ENCODE measurements around the gene ACYP2.

Gene ACYP2

DNA sequence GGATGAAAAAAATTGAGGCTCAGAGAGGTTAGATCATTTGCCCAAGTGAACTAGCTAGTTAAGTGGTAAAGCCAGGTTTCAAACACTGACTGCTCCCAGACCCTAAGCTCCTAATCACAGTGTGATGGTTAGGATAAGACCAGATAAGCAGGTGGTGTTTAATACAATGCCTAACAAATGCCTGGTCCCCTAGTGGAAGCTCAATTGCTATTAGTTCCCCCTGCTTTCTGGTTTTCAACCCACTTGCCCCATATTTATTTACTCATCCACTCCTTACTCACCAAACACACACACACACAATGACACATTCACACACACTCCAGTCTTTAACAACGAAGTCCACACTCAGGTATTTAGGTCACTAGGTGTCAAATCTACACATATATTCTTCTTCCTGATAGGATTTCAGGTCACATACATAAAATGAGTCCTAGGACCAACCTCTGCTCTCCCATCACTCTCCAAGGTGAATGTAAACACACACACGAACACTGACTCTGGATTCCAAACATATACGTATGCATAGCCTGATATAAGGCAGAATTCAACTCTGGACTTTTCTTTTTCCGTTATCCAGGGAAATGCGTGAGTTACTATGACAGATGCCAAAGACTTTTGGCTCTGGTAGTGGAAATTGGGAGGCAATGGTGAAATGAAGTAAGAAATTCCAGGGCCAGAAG lies 214.2 kb downstream of the ACYP2 start:
- DNase-seq (ENCODE audit: low spot score) = peak; percentile 34

GRCh38 chr2:54330162-54330925 lies 214.9 kb downstream of the ACYP2 start:
- peak; percentile 96 for DNase-seq (ENCODE audit: low spot score)

DNA sequence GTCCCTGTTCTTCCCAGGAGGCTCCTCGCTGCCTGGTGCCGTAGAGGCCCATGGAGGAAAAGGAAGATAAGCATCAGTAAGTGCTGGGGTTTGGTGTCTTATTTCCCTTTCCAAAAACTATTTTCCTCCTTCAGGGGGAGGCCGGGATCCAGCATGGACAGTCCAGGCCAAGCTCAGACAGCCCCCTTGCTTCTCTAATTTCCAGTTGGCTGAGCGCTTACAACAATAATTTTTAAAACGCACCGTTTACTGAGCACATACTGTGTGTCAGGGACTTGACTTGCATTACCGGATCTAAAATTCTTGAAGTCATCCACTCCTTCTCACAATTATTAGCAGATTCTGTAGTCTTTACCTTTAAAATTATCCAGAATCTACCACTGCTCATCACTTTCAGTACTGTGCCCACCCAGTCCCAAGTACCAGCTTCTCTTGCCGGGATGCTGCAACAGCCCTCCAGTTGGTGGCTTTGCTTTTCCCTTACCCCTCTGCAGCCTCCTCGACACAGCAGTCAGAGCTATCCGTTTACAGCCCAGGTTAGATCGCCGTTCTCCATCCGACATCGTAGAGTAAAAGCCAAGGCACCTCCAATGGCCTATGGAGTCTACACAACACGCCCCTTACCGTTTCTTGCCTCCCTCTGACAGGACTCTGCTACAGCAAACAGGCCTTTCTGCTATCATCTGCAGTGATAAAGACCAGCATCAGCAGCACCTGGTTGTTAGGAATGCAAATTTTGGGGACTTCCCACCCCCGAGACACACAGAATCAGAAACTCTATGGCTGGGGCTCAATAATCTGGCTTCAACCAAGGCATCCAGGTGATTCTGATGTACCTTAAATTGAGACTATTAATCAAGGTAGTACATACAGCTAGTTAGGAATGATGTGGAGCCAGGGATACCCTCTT lies 215.8 kb downstream of the ACYP2 start:
- no peak for DNase-seq (ENCODE audit: low spot score)

GRCh38 chr2:54332386-54332785 lies 217.0 kb downstream of the ACYP2 start:
- no peak for DNase-seq (ENCODE audit: low spot score)

DNA sequence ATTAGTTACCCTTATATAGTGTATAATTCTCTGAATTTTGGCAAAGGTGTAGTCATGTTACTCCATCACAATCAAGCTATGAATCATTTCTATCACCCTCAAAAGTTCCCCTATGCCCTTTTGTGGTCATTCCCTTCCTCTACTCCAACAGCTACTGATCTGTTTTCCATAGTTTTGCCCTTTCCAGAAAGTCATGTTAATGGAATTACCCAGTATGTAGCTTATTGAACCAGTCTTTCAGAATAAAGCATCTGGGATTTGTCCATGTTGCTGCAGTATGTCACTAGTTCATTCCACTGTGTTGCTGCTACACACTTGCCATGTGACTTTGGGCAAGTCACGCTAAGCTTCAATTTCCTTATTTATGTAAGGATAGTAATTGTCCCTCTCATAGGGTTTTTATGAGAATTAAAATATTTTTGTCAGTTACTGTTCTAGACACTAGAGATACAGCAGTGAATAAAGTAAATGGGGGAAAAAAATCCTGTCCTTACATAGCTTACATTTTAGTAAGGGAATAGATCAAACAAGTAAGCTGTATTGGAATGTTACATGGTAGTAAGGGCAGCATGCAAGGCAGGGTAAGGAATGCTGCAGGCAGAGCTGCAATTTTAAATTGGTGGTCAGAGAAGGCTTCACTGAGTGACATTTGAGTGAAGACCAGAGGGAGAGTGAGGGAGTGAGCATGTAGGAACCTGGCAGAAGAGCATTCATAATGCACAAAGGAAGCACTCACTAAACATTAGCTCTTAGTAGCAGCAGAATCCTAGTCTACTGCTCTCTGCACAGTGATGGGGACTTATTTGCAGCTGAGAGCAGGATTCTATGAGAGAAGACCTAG lies 220.9 kb downstream of the ACYP2 start:
- DNase-seq (ENCODE audit: low spot score) = peak; percentile 43

DNA sequence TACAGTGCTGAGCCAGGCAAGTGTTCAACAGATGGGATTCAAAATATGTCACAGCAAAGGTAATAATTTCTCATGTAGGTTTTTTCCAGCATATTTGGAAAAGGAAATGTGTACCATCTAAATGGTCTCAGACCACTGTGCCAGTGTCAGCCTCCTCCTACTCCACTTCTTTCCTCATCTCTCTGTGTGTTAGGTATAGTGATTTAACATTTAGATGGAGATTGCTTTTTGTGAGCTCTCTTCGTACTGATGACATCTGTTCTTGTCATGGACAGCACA lies 221.5 kb downstream of the ACYP2 start:
- DNase-seq (ENCODE audit: low spot score) = no peak

DNA sequence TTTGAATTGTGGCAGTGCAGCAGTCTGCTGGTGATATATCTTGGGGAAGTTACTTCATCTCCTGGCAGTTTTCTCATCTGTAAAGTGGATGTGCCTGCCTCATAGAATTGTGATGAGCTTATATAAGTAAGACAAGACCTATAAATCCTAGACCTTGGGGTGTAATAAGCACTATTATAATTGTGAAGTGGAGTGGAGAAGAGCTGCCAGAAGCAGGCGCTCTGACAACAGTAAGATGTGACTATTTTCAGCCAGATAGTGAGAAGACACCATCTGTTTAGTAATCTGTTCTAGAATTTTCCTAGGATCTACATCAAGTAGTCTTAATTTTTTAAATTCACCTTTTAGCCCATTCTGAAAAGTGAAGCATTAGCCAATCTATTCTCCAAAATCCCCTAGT lies 226.2 kb downstream of the ACYP2 start:
- DNase-seq (ENCODE audit: low spot score) = no peak

GRCh38 chr2:54342603-54343002 lies 227.2 kb downstream of the ACYP2 start:
- DNase-seq (ENCODE audit: low spot score) = no peak

DNA sequence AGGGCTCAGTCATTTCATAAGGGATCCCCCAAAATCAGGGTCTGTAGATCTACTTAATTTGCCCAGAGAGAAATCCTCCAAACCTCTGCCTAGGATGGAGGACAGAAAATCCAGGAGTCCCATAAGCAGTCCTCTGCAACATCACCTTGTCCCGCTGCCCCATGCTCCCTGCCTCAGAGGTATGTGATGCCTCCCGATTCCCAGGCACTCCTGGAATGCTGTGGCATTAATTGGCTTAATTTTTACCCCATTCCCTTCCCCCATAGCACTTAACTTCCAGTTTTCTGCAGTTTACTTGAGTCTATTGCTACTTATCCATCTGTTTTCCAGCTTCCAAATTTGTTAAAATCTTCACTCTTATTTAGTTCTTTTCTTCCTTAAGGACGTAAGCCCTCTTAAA lies 232.2 kb downstream of the ACYP2 start:
- DNase-seq (ENCODE audit: low spot score) = peak; percentile 52

- peak; percentile 47 for DNase-seq (ENCODE audit: low spot score)
Measured at GRCh38 chr2:54348646-54349045, 233.2 kb downstream of the ACYP2 start.

DNA sequence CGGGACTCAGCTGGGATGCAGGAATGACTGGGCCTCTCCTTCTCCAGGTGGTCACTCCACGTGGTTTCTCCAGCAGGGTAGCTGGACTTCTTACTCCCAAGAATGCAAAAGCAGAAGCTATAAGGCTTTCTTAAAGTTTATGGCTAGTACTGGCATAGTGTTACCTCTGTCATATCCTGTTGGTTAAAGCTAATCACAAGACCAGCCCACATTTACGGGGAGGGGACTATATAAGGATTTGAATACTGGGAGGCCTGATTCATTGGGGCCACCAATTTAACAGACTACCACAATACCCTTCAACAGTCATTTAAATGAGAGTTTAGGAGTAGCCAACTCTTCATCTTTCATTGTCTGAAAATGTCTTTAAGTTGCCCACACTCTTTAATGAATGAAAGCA lies 235.0 kb downstream of the ACYP2 start:
- no peak for DNase-seq (ENCODE audit: low spot score)

GRCh38 chr2:54353216-54353615 lies 237.8 kb downstream of the ACYP2 start:
- DNase-seq (ENCODE audit: low spot score) = no peak
